WTC11 (cell line): ENCODE measurements around the gene SPACA1. TPM values are rescaled to one million over a fixed set of nuclear protein-coding genes. Genes with fewer than 3 reads are reported as not detected.
A peak's percentile ranks its signal among the peaks of the same experiment; 100 is the strongest.

ENCODE experiments used
- ATAC-seq: fragments of 200-7000 bp; cut with Tn5 transposase; 2 replicates; pipeline ENCODE4 v1.10.0; 2021; ENCODE audit warnings: mild to moderate bottlenecking, moderate library complexity
- CTCF ChIA-PET: fragments of 300-600 bp; sonication (Branson Sonifier 250); formaldehyde crosslinking; loops from one replicate; lab custom pipeline; 2021; ENCODE audit warnings: antibody characterized with exemption; lab: Charles Lee
- POLR2A ChIA-PET: fragments of 350-600 bp; sonication (Branson Sonifier 250); formaldehyde crosslinking; loops from one replicate; lab custom pipeline; 2021; ENCODE audit warnings: antibody characterized with exemption; lab: Charles Lee
- DNase-seq: peaks from one replicate; pipeline ENCODE4 v3.0.0; 2021; ENCODE audit warnings: low spot score
- H3K27ac Mint-ChIP-seq: 2 replicates; pipeline ENCODE4 v1.8.0; 2021; ENCODE audit warnings: mixed read lengths
- H3K27me3 Mint-ChIP-seq: 2 replicates; pipeline ENCODE4 v1.8.0; 2021; ENCODE audit warnings: low read depth, mild to moderate bottlenecking, moderate library complexity, mixed read lengths
- H3K36me3 Mint-ChIP-seq: 2 replicates; pipeline ENCODE4 v1.8.0; 2021; ENCODE audit warnings: mixed read lengths
- H3K4me1 Mint-ChIP-seq: 2 replicates; pipeline ENCODE4 v1.8.0; 2022; ENCODE audit warnings: mixed read lengths
- H3K4me3 Mint-ChIP-seq: 2 replicates; pipeline ENCODE4 v1.8.0; 2021; ENCODE audit warnings: mild to moderate bottlenecking, moderate library complexity, mixed read lengths
- H3K9me3 Mint-ChIP-seq: 2 replicates; pipeline ENCODE4 v1.8.0; 2021; ENCODE audit warnings: mixed read lengths
- ATF1 ChIP-seq: sonication (generic); formaldehyde crosslinking; IDR thresholded peaks from 2 replicates; pipeline ENCODE4 v1.8.1; 2023; ENCODE audit warnings: mild to moderate bottlenecking, moderate library complexity, missing genetic modification reagents
- ELF4 ChIP-seq: sonication (generic); formaldehyde crosslinking; IDR thresholded peaks from 2 replicates; pipeline ENCODE4 v1.8.1; 2022; ENCODE audit warnings: low read depth, mild to moderate bottlenecking, moderate library complexity, missing genetic modification reagents
- EMX1 ChIP-seq: fragments of 250-450 bp; sonication (Bioruptor Pico); IDR thresholded peaks from 2 replicates; pipeline ENCODE4 v1.8.0; 2021; ENCODE audit warnings: mild to moderate bottlenecking
- ESRRA ChIP-seq: sonication (generic); formaldehyde crosslinking; IDR thresholded peaks from 2 replicates; pipeline ENCODE4 v1.8.1; 2022; ENCODE audit warnings: mild to moderate bottlenecking, missing genetic modification reagents, borderline replicate concordance
- GABPB1 ChIP-seq: sonication (generic); formaldehyde crosslinking; IDR thresholded peaks from 2 replicates; pipeline ENCODE4 v1.8.1; 2023; ENCODE audit warnings: mild to moderate bottlenecking, missing genetic modification reagents
- GRHL2 ChIP-seq: fragments of 250-450 bp; sonication (Bioruptor Pico); IDR thresholded peaks from 2 replicates; pipeline ENCODE4 v1.8.0; 2022; ENCODE audit warnings: mild to moderate bottlenecking, moderate library complexity; ENCODE audit not compliant: insufficient replicate concordance, severe bottlenecking
- KAT7 ChIP-seq: sonication (generic); formaldehyde crosslinking; IDR thresholded peaks from 2 replicates; pipeline ENCODE4 v1.8.1; 2023; ENCODE audit warnings: missing genetic modification reagents, mild to moderate bottlenecking, borderline replicate concordance
- MYBL2 ChIP-seq: sonication (generic); formaldehyde crosslinking; IDR thresholded peaks from 2 replicates; pipeline ENCODE4 v1.8.1; 2023; ENCODE audit warnings: mild to moderate bottlenecking, moderate library complexity, missing genetic modification reagents
- NFE2L1 ChIP-seq: sonication (generic); formaldehyde crosslinking; IDR thresholded peaks from 2 replicates; pipeline ENCODE4 v1.8.1; 2023; ENCODE audit warnings: missing genetic modification reagents
- NFYB ChIP-seq: sonication (generic); formaldehyde crosslinking; conservative IDR thresholded peaks from 2 replicates; pipeline ENCODE4 v1.8.0; 2022; ENCODE audit warnings: low read depth, missing genetic modification reagents
- NR1H2 ChIP-seq: sonication (generic); formaldehyde crosslinking; IDR thresholded peaks from 2 replicates; pipeline ENCODE4 v1.9.0; 2021; ENCODE audit warnings: mild to moderate bottlenecking, moderate library complexity, missing genetic modification reagents
- PRRX2 ChIP-seq: fragments of 250-450 bp; sonication (Bioruptor Pico); IDR thresholded peaks from 2 replicates; pipeline ENCODE4 v1.8.0; 2021; ENCODE audit warnings: mild to moderate bottlenecking
- RORB ChIP-seq: fragments of 250-450 bp; sonication (Bioruptor Pico); IDR thresholded peaks from 2 replicates; pipeline ENCODE4 v1.9.0; 2021; ENCODE audit warnings: mild to moderate bottlenecking
- SMAD4 ChIP-seq: sonication (generic); formaldehyde crosslinking; IDR thresholded peaks from 2 replicates; pipeline ENCODE4 v1.8.0; 2022; ENCODE audit warnings: mild to moderate bottlenecking, missing genetic modification reagents
- SOX15 ChIP-seq: fragments of 250-450 bp; sonication (Bioruptor Pico); IDR thresholded peaks from 2 replicates; pipeline ENCODE4 v1.9.0; 2021; ENCODE audit warnings: mild to moderate bottlenecking
- SP1 ChIP-seq: sonication (generic); formaldehyde crosslinking; conservative IDR thresholded peaks from 2 replicates; pipeline ENCODE4 v1.8.1; 2022; ENCODE audit warnings: missing genetic modification reagents
- ZNF121 ChIP-seq: sonication (generic); formaldehyde crosslinking; IDR thresholded peaks from 2 replicates; pipeline ENCODE4 v1.8.0; 2023; ENCODE audit warnings: missing genetic modification reagents
- ZNF416 ChIP-seq: fragments of 250-450 bp; sonication (Bioruptor Pico); IDR thresholded peaks from 2 replicates; pipeline ENCODE4 v1.9.0; 2021; ENCODE audit warnings: mild to moderate bottlenecking, inconsistent platforms
- total RNA-seq: library from RNA; stranded (reverse); gene quantifications from 3 replicates; pipeline ENCODE4 v1.2.3, GENCODE V29; 2021
- TF ChIP-seq, protein P1 (sequence below): sonication (generic); formaldehyde crosslinking; IDR thresholded peaks from 2 replicates; pipeline ENCODE4 v1.8.1; 2022; ENCODE audit warnings: missing genetic modification reagents, borderline replicate concordance
- TF ChIP-seq, protein P2 (sequence below): fragments of 250-450 bp; sonication (Bioruptor Pico); IDR thresholded peaks from 2 replicates; pipeline ENCODE4 v1.9.0; 2021; ENCODE audit warnings: mild to moderate bottlenecking
- TF ChIP-seq, protein P3 (sequence below): sonication (generic); formaldehyde crosslinking; IDR thresholded peaks from 2 replicates; pipeline ENCODE4 v1.8.1; 2023; ENCODE audit warnings: mild to moderate bottlenecking, missing genetic modification reagents, borderline replicate concordance
- TF ChIP-seq, protein P4 (sequence below): fragments of 250-450 bp; sonication (Bioruptor Pico); IDR thresholded peaks from 2 replicates; pipeline ENCODE4 v1.8.0; 2021; ENCODE audit warnings: mild to moderate bottlenecking
- TF ChIP-seq, protein P5 (sequence below): sonication (generic); formaldehyde crosslinking; IDR thresholded peaks from 2 replicates; pipeline ENCODE4 v1.8.1; 2023; ENCODE audit warnings: mild to moderate bottlenecking, moderate library complexity, missing genetic modification reagents
- TF ChIP-seq, protein P6 (sequence below): sonication (generic); formaldehyde crosslinking; conservative IDR thresholded peaks from 2 replicates; pipeline ENCODE4 v1.8.1; 2022; ENCODE audit warnings: mild to moderate bottlenecking, missing genetic modification reagents
- TF ChIP-seq, protein P7 (sequence below): sonication (generic); formaldehyde crosslinking; IDR thresholded peaks from 2 replicates; pipeline ENCODE4 v1.8.0; 2022; ENCODE audit warnings: mild to moderate bottlenecking, missing genetic modification reagents

The SPACA1 gene
- total RNA-seq, 1 experiment from 2014 or later, result not detected

DNA sequence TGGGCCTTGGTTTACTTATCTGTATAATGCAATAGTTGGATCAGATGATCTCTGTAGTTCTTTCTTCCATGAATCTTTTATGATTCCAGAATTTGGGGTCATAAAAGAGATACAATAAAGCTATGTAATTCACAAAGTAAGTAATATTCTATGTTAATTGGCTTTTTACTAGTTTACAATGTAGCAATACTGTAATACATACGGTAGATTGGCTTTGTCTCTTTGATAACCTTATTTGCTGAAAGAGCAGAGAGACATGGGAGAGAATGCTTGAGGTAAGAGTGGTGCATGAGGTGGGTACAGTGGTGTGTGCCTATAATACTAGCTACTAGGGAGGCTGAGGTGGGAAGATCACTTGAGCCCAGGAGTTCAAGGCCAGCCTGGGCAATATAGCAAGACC is 14.7 kb downstream of the SPACA1 start:
- DNase-seq (no peak), ATAC-seq (no peak)
- no peak overlapping the region for H3K27ac Mint-ChIP-seq
- no peaks in the 10 kb centered on the region for H3K4me1 Mint-ChIP-seq
- TF ChIP-seq NFE2L1 (CRISPR knock-in tag) (no peak), EMX1 (CRISPR knock-in tag) (no peak), ZNF121 (0 out of 2 replicates have a peak, but pooled peaks have one; percentile 18), GRHL2 (CRISPR knock-in tag) (no peak)
- ChIA-PET POLR2A (no interaction called here), CTCF (no interaction called here)
- no peaks in the 10 kb centered on the region for H3K9me3 Mint-ChIP-seq
- H3K27me3 Mint-ChIP-seq, result no peaks in the 10 kb centered on the region
- no peak overlapping the region for H3K4me3 Mint-ChIP-seq
- H3K36me3 Mint-ChIP-seq, result no peaks in the 10 kb centered on the region

DNA sequence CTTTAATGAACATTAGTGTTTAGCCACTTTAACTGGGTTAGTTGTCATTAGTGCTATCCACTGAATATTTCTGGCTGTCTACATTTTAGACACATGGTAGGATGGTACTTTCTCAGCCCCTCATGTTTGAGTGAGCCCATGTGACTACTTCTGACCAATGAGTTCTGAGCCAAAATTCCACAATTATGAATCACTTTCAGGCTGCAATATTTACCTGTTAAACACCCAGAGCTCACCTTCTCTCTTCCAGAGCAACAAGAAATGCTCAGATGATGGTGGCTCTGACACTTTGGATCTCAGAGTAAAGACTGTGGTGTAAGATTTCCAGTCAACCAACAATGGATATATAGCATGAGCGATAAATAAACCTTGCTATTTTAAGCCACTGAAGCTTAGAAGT is 24.8 kb downstream of the SPACA1 start:
- no peaks in the 10 kb centered on the region for H3K27me3 Mint-ChIP-seq
- H3K4me1 Mint-ChIP-seq, result no peaks in the 10 kb centered on the region
- no peak for DNase-seq
- peaks cover 3% of the 10 kb centered on the region; the same call in 1 of the 2 replicates for H3K36me3 Mint-ChIP-seq
- ChIA-PET CTCF (no interaction called here), POLR2A (no interaction called here)
- peaks cover 30% of the 10 kb centered on the region for H3K9me3 Mint-ChIP-seq
- no peak overlapping the region for H3K4me3 Mint-ChIP-seq
- ATAC-seq, result no peak
- H3K27ac Mint-ChIP-seq, result no peak overlapping the region
- TF ChIP-seq RORB (CRISPR knock-in tag) (no peak), NFYB (CRISPR knock-in tag) (no peak), MYBL2 (CRISPR knock-in tag) (no peak), SOX15 (no peak), NR1H2 (no peak), KAT7 (CRISPR knock-in tag) (no peak)
- TF ChIP-seq, protein P1, sequence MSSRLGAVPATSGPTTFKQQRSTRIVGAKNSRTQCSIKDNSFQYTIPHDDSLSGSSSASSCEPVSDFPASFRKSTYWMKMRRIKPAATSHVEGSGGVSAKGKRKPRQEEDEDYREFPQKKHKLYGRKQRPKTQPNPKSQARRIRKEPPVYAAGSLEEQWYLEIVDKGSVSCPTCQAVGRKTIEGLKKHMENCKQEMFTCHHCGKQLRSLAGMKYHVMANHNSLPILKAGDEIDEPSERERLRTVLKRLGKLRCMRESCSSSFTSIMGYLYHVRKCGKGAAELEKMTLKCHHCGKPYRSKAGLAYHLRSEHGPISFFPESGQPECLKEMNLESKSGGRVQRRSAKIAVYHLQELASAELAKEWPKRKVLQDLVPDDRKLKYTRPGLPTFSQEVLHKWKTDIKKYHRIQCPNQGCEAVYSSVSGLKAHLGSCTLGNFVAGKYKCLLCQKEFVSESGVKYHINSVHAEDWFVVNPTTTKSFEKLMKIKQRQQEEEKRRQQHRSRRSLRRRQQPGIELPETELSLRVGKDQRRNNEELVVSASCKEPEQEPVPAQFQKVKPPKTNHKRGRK (CRISPR knock-in tag), result no peak
- TF ChIP-seq, protein P2, sequence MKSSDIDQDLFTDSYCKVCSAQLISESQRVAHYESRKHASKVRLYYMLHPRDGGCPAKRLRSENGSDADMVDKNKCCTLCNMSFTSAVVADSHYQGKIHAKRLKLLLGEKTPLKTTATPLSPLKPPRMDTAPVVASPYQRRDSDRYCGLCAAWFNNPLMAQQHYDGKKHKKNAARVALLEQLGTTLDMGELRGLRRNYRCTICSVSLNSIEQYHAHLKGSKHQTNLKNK (CRISPR knock-in tag), result no peak
- TF ChIP-seq, all 79 proteins: peak for 0

DNA sequence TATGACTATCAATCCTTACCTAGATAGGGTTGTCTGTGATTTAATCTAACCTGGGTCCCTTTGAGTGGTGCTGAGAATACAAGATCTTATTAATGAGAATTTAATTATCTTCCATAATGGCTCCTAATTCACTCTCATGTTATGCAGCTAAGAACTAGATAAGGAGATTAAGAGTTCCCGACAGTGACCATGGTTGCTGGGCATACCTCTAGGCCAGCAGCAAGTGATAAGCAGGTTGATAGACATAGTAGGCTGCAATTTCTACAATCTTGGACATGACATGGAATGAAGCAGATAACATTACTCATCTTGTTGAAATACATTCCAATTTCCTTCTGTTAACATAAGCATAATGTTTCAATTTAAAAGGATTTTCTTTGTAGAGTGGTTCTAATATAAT is 27.1 kb downstream of the SPACA1 start:
- H3K36me3 Mint-ChIP-seq, result no peaks in the 10 kb centered on the region
- no peaks in the 10 kb centered on the region for H3K4me1 Mint-ChIP-seq
- no peak for DNase-seq
- POLR2A ChIA-PET, result no interaction called here
- TF ChIP-seq ELF4 (CRISPR knock-in tag), result no peak
- TF ChIP-seq, protein P3, sequence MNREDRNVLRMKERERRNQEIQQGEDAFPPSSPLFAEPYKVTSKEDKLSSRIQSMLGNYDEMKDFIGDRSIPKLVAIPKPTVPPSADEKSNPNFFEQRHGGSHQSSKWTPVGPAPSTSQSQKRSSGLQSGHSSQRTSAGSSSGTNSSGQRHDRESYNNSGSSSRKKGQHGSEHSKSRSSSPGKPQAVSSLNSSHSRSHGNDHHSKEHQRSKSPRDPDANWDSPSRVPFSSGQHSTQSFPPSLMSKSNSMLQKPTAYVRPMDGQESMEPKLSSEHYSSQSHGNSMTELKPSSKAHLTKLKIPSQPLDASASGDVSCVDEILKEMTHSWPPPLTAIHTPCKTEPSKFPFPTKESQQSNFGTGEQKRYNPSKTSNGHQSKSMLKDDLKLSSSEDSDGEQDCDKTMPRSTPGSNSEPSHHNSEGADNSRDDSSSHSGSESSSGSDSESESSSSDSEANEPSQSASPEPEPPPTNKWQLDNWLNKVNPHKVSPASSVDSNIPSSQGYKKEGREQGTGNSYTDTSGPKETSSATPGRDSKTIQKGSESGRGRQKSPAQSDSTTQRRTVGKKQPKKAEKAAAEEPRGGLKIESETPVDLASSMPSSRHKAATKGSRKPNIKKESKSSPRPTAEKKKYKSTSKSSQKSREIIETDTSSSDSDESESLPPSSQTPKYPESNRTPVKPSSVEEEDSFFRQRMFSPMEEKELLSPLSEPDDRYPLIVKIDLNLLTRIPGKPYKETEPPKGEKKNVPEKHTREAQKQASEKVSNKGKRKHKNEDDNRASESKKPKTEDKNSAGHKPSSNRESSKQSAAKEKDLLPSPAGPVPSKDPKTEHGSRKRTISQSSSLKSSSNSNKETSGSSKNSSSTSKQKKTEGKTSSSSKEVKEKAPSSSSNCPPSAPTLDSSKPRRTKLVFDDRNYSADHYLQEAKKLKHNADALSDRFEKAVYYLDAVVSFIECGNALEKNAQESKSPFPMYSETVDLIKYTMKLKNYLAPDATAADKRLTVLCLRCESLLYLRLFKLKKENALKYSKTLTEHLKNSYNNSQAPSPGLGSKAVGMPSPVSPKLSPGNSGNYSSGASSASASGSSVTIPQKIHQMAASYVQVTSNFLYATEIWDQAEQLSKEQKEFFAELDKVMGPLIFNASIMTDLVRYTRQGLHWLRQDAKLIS, result no peak
- no peak for TF ChIP-seq SMAD4 (CRISPR knock-in tag)
- TF ChIP-seq, protein P4, sequence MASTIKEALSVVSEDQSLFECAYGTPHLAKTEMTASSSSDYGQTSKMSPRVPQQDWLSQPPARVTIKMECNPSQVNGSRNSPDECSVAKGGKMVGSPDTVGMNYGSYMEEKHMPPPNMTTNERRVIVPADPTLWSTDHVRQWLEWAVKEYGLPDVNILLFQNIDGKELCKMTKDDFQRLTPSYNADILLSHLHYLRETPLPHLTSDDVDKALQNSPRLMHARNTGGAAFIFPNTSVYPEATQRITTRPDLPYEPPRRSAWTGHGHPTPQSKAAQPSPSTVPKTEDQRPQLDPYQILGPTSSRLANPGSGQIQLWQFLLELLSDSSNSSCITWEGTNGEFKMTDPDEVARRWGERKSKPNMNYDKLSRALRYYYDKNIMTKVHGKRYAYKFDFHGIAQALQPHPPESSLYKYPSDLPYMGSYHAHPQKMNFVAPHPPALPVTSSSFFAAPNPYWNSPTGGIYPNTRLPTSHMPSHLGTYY, result no peak
- TF ChIP-seq ESRRA (CRISPR knock-in tag), result no peak
- TF ChIP-seq ATF1 (CRISPR knock-in tag), result no peak
- TF ChIP-seq SP1 (CRISPR knock-in tag), result no peak
- TF ChIP-seq NFYB (CRISPR knock-in tag), result no peak
- TF ChIP-seq, protein P5, sequence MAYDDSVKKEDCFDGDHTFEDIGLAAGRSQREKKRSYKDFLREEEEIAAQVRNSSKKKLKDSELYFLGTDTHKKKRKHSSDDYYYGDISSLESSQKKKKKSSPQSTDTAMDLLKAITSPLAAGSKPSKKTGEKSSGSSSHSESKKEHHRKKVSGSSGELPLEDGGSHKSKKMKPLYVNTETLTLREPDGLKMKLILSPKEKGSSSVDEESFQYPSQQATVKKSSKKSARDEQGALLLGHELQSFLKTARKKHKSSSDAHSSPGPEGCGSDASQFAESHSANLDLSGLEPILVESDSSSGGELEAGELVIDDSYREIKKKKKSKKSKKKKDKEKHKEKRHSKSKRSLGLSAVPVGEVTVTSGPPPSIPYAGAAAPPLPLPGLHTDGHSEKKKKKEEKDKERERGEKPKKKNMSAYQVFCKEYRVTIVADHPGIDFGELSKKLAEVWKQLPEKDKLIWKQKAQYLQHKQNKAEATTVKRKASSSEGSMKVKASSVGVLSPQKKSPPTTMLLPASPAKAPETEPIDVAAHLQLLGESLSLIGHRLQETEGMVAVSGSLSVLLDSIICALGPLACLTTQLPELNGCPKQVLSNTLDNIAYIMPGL (CRISPR knock-in tag), result no peak
- no peak for TF ChIP-seq PRRX2 (CRISPR knock-in tag)
- TF ChIP-seq RORB (CRISPR knock-in tag), result no peak
- TF ChIP-seq, protein P6, sequence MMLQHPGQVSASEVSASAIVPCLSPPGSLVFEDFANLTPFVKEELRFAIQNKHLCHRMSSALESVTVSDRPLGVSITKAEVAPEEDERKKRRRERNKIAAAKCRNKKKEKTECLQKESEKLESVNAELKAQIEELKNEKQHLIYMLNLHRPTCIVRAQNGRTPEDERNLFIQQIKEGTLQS, result no peak
- no peak for TF ChIP-seq GABPB1 (CRISPR knock-in tag)
- no peak for TF ChIP-seq ZNF416 (CRISPR knock-in tag)
- TF ChIP-seq, protein P7, sequence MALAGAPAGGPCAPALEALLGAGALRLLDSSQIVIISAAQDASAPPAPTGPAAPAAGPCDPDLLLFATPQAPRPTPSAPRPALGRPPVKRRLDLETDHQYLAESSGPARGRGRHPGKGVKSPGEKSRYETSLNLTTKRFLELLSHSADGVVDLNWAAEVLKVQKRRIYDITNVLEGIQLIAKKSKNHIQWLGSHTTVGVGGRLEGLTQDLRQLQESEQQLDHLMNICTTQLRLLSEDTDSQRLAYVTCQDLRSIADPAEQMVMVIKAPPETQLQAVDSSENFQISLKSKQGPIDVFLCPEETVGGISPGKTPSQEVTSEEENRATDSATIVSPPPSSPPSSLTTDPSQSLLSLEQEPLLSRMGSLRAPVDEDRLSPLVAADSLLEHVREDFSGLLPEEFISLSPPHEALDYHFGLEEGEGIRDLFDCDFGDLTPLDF, result no peak
- H3K9me3 Mint-ChIP-seq, result peaks cover 15% of the 10 kb centered on the region
- no peak overlapping the region for H3K4me3 Mint-ChIP-seq
- CTCF ChIA-PET, result no interaction called here
- H3K27me3 Mint-ChIP-seq, result no peaks in the 10 kb centered on the region
- ATAC-seq, result no peak
- H3K27ac Mint-ChIP-seq, result no peak overlapping the region
